Measurements from ENCODE around the gene KLK13. TPM values are rescaled to one million over a fixed set of nuclear protein-coding genes. Genes with fewer than 3 reads are reported as not detected.

Gene KLK13
- polyA plus RNA-seq, 1 donor (not counting 4 experiments of a cell fraction or from before 2014, with no cell fraction given) = 2.0 TPM

GRCh38 chr19:51030631-51031030, 34.3 kb downstream of the KLK13 start:
- TF ChIP-seq EZH2 (IDR thresholded peaks at IDR 0.05; ENCODE audit: low read length) = no peak
- Histone ChIP-seq H3K4me3 (ENCODE audit: control insufficient read depth in 2 of 3, extremely low read depth in 1 of 3, insufficient read depth in 2 of 3, low read depth in 1 of 3, low read length in 3 of 3) (no peak overlapping the region), H3K36me3 (ENCODE audit: control insufficient read depth in 2 of 2, extremely low read depth in 1 of 2, insufficient read depth in 2 of 2, low read length in 2 of 2) (no peaks in the 10 kb centered on the region), H3K9ac (ENCODE audit: control insufficient read depth, extremely low read depth, insufficient read depth, low read length) (no peak overlapping the region), H3K79me2 (ENCODE audit: control insufficient read depth, insufficient read depth, low read length) (no peaks in the 10 kb centered on the region), H3K9me3 (ENCODE audit: control insufficient read depth, low read depth, low read length) (no peaks in the 10 kb centered on the region), H2AFZ (ENCODE audit: control insufficient read depth, low read length) (no peak overlapping the region), H4K20me1 (ENCODE audit: control insufficient read depth, extremely low read depth, insufficient read depth, low read length) (no peaks in the 10 kb centered on the region), H3K27me3 (ENCODE audit: control insufficient read depth, extremely low read depth, insufficient read depth, low read length) (peaks cover 9% of the 10 kb centered on the region), H3K9me1 (ENCODE audit: control insufficient read depth, extremely low read depth, insufficient read depth, low read length) (no peaks in the 10 kb centered on the region), H3K27ac (ENCODE audit: control insufficient read depth, insufficient read depth, low read length) (no peak overlapping the region), H3K4me1 (ENCODE audit: control insufficient read depth, extremely low read depth, insufficient read depth, low read length) (peaks cover 18% of the 10 kb centered on the region), H3K4me2 (ENCODE audit: control insufficient read depth, extremely low read depth, insufficient read depth, low read depth, low read length) (no peak overlapping the region)
- no peak for FAIRE-seq
- dilution Hi-C loops (cut with MboI; ENCODE audit: extremely low pct_ligation_motif_present, low sequenced_read_pairs) = no loop called here
- no peak for DNase-seq (ENCODE audit: low read depth, low spot score)

GRCh38 chr19:51029718-51030117, 35.2 kb downstream of the KLK13 start:
- dilution Hi-C loops (cut with MboI; ENCODE audit: extremely low pct_ligation_motif_present, low sequenced_read_pairs) = no loop called here
- DNase-seq (ENCODE audit: low read depth, low spot score) (no peak), FAIRE-seq (no peak)
- Histone ChIP-seq H3K4me1 (ENCODE audit: control insufficient read depth, extremely low read depth, insufficient read depth, low read length) (peaks cover 18% of the 10 kb centered on the region), H3K9ac (ENCODE audit: control insufficient read depth, extremely low read depth, insufficient read depth, low read length) (no peak overlapping the region), H3K4me3 (ENCODE audit: control insufficient read depth in 2 of 3, extremely low read depth in 1 of 3, insufficient read depth in 2 of 3, low read depth in 1 of 3, low read length in 3 of 3) (no peak overlapping the region), H3K9me3 (ENCODE audit: control insufficient read depth, low read depth, low read length) (no peaks in the 10 kb centered on the region), H2AFZ (ENCODE audit: control insufficient read depth, low read length) (no peak overlapping the region), H3K79me2 (ENCODE audit: control insufficient read depth, insufficient read depth, low read length) (no peaks in the 10 kb centered on the region), H3K27ac (ENCODE audit: control insufficient read depth, insufficient read depth, low read length) (no peak overlapping the region), H3K9me1 (ENCODE audit: control insufficient read depth, extremely low read depth, insufficient read depth, low read length) (no peaks in the 10 kb centered on the region), H3K36me3 (ENCODE audit: control insufficient read depth in 2 of 2, extremely low read depth in 1 of 2, insufficient read depth in 2 of 2, low read length in 2 of 2) (no peaks in the 10 kb centered on the region), H3K27me3 (ENCODE audit: control insufficient read depth, extremely low read depth, insufficient read depth, low read length) (peaks cover 12% of the 10 kb centered on the region), H4K20me1 (ENCODE audit: control insufficient read depth, extremely low read depth, insufficient read depth, low read length) (no peaks in the 10 kb centered on the region), H3K4me2 (ENCODE audit: control insufficient read depth, extremely low read depth, insufficient read depth, low read depth, low read length) (no peak overlapping the region)
- TF ChIP-seq EZH2 (IDR thresholded peaks at IDR 0.05; ENCODE audit: low read length) (no peak), CTCF (optimal IDR thresholded peaks at IDR 0.05 in 1 of 3, IDR thresholded peaks at IDR 0.05 in 1 of 3, conservative IDR thresholded peaks at IDR 0.05 in 1 of 3; ENCODE audit: extremely low read depth in 1 of 3, insufficient read depth in 2 of 3, low read length in 3 of 3) (no peak)

DNA sequence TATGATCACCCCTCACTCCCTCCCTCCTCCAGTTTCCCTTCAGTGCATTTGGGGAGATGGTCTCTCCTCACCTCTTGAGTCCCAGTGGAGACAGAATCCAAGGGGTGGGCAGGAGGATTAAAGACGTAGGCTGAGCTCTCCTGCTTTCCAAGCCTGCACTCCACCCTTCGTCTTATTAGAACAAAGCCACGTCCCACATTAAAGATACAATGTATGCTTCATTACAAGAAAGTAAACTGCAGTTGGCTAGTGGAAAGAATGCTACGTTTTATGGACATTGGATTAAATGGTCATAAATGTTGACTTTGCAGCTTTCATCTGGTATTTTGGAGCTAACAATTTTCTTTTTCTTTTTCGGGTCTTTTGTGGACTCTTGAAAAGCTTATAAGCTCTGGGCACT, 37.0 kb downstream of the KLK13 start:
- no peaks in the 10 kb centered on the region for H3K9me3 ChIP-seq (ENCODE audit: control insufficient read depth, low read depth, low read length)
- H3K9ac ChIP-seq (ENCODE audit: control insufficient read depth, extremely low read depth, insufficient read depth, low read length) = no peak overlapping the region
- H3K27ac ChIP-seq (ENCODE audit: control insufficient read depth, insufficient read depth, low read length) = no peak overlapping the region
- H3K79me2 ChIP-seq (ENCODE audit: control insufficient read depth, insufficient read depth, low read length) = no peaks in the 10 kb centered on the region
- no peak overlapping the region for H2AFZ ChIP-seq (ENCODE audit: control insufficient read depth, low read length)
- peaks cover 11% of the 10 kb centered on the region for H3K27me3 ChIP-seq (ENCODE audit: control insufficient read depth, extremely low read depth, insufficient read depth, low read length)
- TF ChIP-seq EZH2 (IDR thresholded peaks at IDR 0.05; ENCODE audit: low read length) (no peak), CTCF (optimal IDR thresholded peaks at IDR 0.05 in 1 of 3, IDR thresholded peaks at IDR 0.05 in 1 of 3, conservative IDR thresholded peaks at IDR 0.05 in 1 of 3; ENCODE audit: extremely low read depth in 1 of 3, insufficient read depth in 2 of 3, low read length in 3 of 3) (no peak)
- no peak for DNase-seq (ENCODE audit: low read depth, low spot score)
- H3K4me2 ChIP-seq (ENCODE audit: control insufficient read depth, extremely low read depth, insufficient read depth, low read depth, low read length) = no peak overlapping the region
- H3K4me1 ChIP-seq (ENCODE audit: control insufficient read depth, extremely low read depth, insufficient read depth, low read length) = peaks cover 18% of the 10 kb centered on the region
- H3K9me1 ChIP-seq (ENCODE audit: control insufficient read depth, extremely low read depth, insufficient read depth, low read length) = no peaks in the 10 kb centered on the region
- peaks cover 0 to 2% of the 10 kb centered on the region in 2 experiments for H3K36me3 ChIP-seq (ENCODE audit: control insufficient read depth in 2 of 2, extremely low read depth in 1 of 2, insufficient read depth in 2 of 2, low read length in 2 of 2)
- H4K20me1 ChIP-seq (ENCODE audit: control insufficient read depth, extremely low read depth, insufficient read depth, low read length) = no peaks in the 10 kb centered on the region
- no peak for FAIRE-seq
- no peak overlapping the region for H3K4me3 ChIP-seq (ENCODE audit: control insufficient read depth in 2 of 3, extremely low read depth in 1 of 3, insufficient read depth in 2 of 3, low read depth in 1 of 3, low read length in 3 of 3)
- dilution Hi-C loops (cut with MboI; ENCODE audit: extremely low pct_ligation_motif_present, low sequenced_read_pairs) = no loop called here

Measured in keratinocyte (primary cell).